HG02885 (cell line): Measurements from ENCODE around the gene AFTPH.

ENCODE experiments used
- ATAC-seq: cut with Tn5 transposase; IDR thresholded peaks from one replicate; pipeline ENCODE4 v1.9.1; 2021; ENCODE audit warnings: mild to moderate bottlenecking; ENCODE audit not compliant: unreplicated experiment, poor library complexity

AFTPH gene

GRCh38 chr2:64523666-64524603 is at the start of gene AFTPH:
Gene AFTPH, plus strand, starts transcription at chr2:64524328. Its CDS starts 27,147 bp downstream, at chr2:64551475.
- peak; percentile 86 for ATAC-seq

GRCh38 chr2:64474636-64475035 is 49.5 kb upstream of the AFTPH start:
- no peak for ATAC-seq

- no peak for ATAC-seq
Observed at GRCh38 chr2:64477037-64477436, 47.1 kb upstream of the AFTPH start.

GRCh38 chr2:64477979-64478378 is 46.1 kb upstream of the AFTPH start:
- no peak for ATAC-seq

GRCh38 chr2:64478502-64479230 is 45.5 kb upstream of the AFTPH start:
- no peak for ATAC-seq

- no peak for ATAC-seq
Observed at GRCh38 chr2:64479259-64480117, 44.6 kb upstream of the AFTPH start.

GRCh38 chr2:64481665-64482064 is 42.5 kb upstream of the AFTPH start:
- ATAC-seq = no peak

GRCh38 chr2:64482243-64482642 is 41.9 kb upstream of the AFTPH start:
- no peak for ATAC-seq

GRCh38 chr2:64482765-64483504 is 41.2 kb upstream of the AFTPH start:
- ATAC-seq = no peak

- no peak for ATAC-seq
Observed at GRCh38 chr2:64485331-64485730, 38.8 kb upstream of the AFTPH start.

GRCh38 chr2:64485961-64486360 is 38.2 kb upstream of the AFTPH start:
- no peak for ATAC-seq

- no peak for ATAC-seq
Observed at GRCh38 chr2:64487256-64488049, 36.7 kb upstream of the AFTPH start.

GRCh38 chr2:64488050-64488974 is 35.8 kb upstream of the AFTPH start:
- peak; percentile 70 for ATAC-seq

GRCh38 chr2:64489081-64489751 is 34.9 kb upstream of the AFTPH start:
- no peak for ATAC-seq

- no peak for ATAC-seq
Observed at GRCh38 chr2:64491426-64491825, 32.7 kb upstream of the AFTPH start.

- no peak for ATAC-seq
Observed at GRCh38 chr2:64492272-64492671, 31.9 kb upstream of the AFTPH start.

- no peak for ATAC-seq
Observed at GRCh38 chr2:64492821-64493220, 31.3 kb upstream of the AFTPH start.
